Mesenchymal stem cell (in vitro differentiated cells and primary cell): ENCODE measurements around the gene ARVCF.
A peak's percentile ranks its signal among the peaks of the same experiment; 100 is the strongest.

Experiments used
- DNase-seq: peaks from one replicate; pipeline ENCODE4 v3.0.0-alpha.2; 2013
- H2AFZ ChIP-seq: one replicate; pipeline ENCODE4 v1.6.1; 2013; ENCODE audit warnings: low read depth, mild to moderate bottlenecking, control low read depth, inconsistent platforms, low read length, moderate library complexity
- H2AK5ac ChIP-seq: 2 replicates; pipeline ENCODE4 v1.6.1; 2013; ENCODE audit warnings: low read length, moderate library complexity, mild to moderate bottlenecking, inconsistent platforms; ENCODE audit not compliant: severe bottlenecking
- H2BK120ac ChIP-seq: one replicate; pipeline ENCODE4 v1.6.1; 2013; ENCODE audit warnings: low read depth, mild to moderate bottlenecking, inconsistent platforms, low read length, moderate library complexity
- H2BK12ac ChIP-seq, 2 experiments: one replicate each; pipeline ENCODE4 v1.6.1; 2013; ENCODE audit warnings: inconsistent platforms in 2 of 2, low read length in 2 of 2, mild to moderate bottlenecking in 2 of 2, moderate library complexity in 2 of 2, control low read depth in 1 of 2
- H2BK15ac ChIP-seq: one replicate; pipeline ENCODE4 v1.6.1; 2013; ENCODE audit warnings: mild to moderate bottlenecking, low read depth, inconsistent platforms; ENCODE audit not compliant: poor library complexity, severe bottlenecking
- H2BK5ac ChIP-seq: 2 replicates; pipeline ENCODE4 v1.6.1; 2013; ENCODE audit warnings: low read depth, mild to moderate bottlenecking, low read length, control low read depth, inconsistent platforms; ENCODE audit not compliant: poor library complexity, severe bottlenecking
- H3K14ac ChIP-seq, 2 experiments: one replicate each; pipeline ENCODE4 v1.6.1; 2013; ENCODE audit warnings: inconsistent platforms in 2 of 2, low read length in 2 of 2, control low read depth in 1 of 2, mild to moderate bottlenecking in 1 of 2, moderate library complexity in 1 of 2
- H3K18ac ChIP-seq, 2 experiments: one replicate each; pipeline ENCODE4 v1.6.1; 2013; ENCODE audit warnings: inconsistent platforms in 2 of 2, low read length in 2 of 2, control low read depth in 1 of 2, low read depth in 1 of 2, mild to moderate bottlenecking in 1 of 2
- H3K23ac ChIP-seq, 2 experiments: one replicate each; pipeline ENCODE4 v1.6.1; 2013; ENCODE audit warnings: inconsistent platforms in 2 of 2, low read length in 2 of 2, mild to moderate bottlenecking in 2 of 2, moderate library complexity in 2 of 2, control low read depth in 1 of 2
- H3K27ac ChIP-seq: 2 replicates; pipeline ENCODE4 v1.5.1; 2013; ENCODE audit warnings: mild to moderate bottlenecking, moderate library complexity, low read length, control low read depth, inconsistent platforms; ENCODE audit not compliant: poor library complexity, severe bottlenecking
- H3K27me3 ChIP-seq, 2 experiments: 2 replicates each; pipeline versions ENCODE4 v1.6.1 to v1.7.0; 2013; ENCODE audit warnings: low read length in 2 of 2, mild to moderate bottlenecking in 2 of 2, moderate library complexity in 2 of 2, control low read depth in 1 of 2, inconsistent platforms in 1 of 2; ENCODE audit not compliant: control insufficient read depth in 1 of 2, insufficient read depth in 1 of 2
- H3K36me3 ChIP-seq, 2 experiments: 2 replicates each; pipeline versions ENCODE4 v1.6.1 to v1.7.0; 2013; ENCODE audit warnings: low read length in 2 of 2, control low read depth in 1 of 2, inconsistent platforms in 1 of 2, low read depth in 1 of 2, mild to moderate bottlenecking in 1 of 2; ENCODE audit not compliant: insufficient read depth in 2 of 2, control insufficient read depth in 1 of 2
- H3K4ac ChIP-seq, 2 experiments: one replicate each; pipeline ENCODE4 v1.6.1; 2013; ENCODE audit warnings: inconsistent platforms in 2 of 2, low read length in 2 of 2, mild to moderate bottlenecking in 2 of 2, moderate library complexity in 2 of 2, control low read depth in 1 of 2, low read depth in 1 of 2
- H3K4me1 ChIP-seq: 2 replicates; pipeline ENCODE4 v1.6.1; 2013; ENCODE audit warnings: low read depth, low read length, control low read depth; ENCODE audit not compliant: control insufficient read depth, insufficient read depth
- H3K4me2 ChIP-seq: 2 replicates; pipeline ENCODE4 v1.6.1; 2013; ENCODE audit warnings: low read length, mild to moderate bottlenecking, inconsistent platforms; ENCODE audit not compliant: poor library complexity, severe bottlenecking
- H3K4me3 ChIP-seq, 2 experiments: 2 replicates each; pipeline versions ENCODE4 v1.5.1 to v1.7.0; 2013; ENCODE audit warnings: low read length in 2 of 2, mild to moderate bottlenecking in 2 of 2, control low read depth in 1 of 2, low read depth in 1 of 2; ENCODE audit not compliant: insufficient read depth in 1 of 2
- H3K79me1 ChIP-seq: replicated peaks from 2 replicates; pipeline ENCODE4 v1.6.1; 2013; ENCODE audit warnings: mild to moderate bottlenecking, control low read depth, low read length, inconsistent platforms; ENCODE audit not compliant: poor library complexity, severe bottlenecking
- H3K9ac ChIP-seq: 2 replicates; pipeline ENCODE4 v1.7.0; 2013; ENCODE audit warnings: mild to moderate bottlenecking, low read length, moderate library complexity
- H3K9me3 ChIP-seq: 2 replicates; pipeline ENCODE4 v1.7.0; 2013; ENCODE audit warnings: mild to moderate bottlenecking, low read length; ENCODE audit not compliant: control insufficient read depth
- H4K8ac ChIP-seq: one replicate; pipeline ENCODE4 v1.6.1; 2013; ENCODE audit warnings: inconsistent platforms, mild to moderate bottlenecking, low read length, moderate library complexity
- H4K91ac ChIP-seq: one replicate; pipeline ENCODE4 v1.6.1; 2013; ENCODE audit warnings: mild to moderate bottlenecking, low read length, inconsistent platforms
- WGBS: methylation state at CpG from one replicate; pipeline ENCODE4 v1.1.7; 2013; ENCODE audit warnings: mixed read lengths; 5-methylcytosine and 5-hydroxymethylcytosine counted together

Gene ARVCF

DNA sequence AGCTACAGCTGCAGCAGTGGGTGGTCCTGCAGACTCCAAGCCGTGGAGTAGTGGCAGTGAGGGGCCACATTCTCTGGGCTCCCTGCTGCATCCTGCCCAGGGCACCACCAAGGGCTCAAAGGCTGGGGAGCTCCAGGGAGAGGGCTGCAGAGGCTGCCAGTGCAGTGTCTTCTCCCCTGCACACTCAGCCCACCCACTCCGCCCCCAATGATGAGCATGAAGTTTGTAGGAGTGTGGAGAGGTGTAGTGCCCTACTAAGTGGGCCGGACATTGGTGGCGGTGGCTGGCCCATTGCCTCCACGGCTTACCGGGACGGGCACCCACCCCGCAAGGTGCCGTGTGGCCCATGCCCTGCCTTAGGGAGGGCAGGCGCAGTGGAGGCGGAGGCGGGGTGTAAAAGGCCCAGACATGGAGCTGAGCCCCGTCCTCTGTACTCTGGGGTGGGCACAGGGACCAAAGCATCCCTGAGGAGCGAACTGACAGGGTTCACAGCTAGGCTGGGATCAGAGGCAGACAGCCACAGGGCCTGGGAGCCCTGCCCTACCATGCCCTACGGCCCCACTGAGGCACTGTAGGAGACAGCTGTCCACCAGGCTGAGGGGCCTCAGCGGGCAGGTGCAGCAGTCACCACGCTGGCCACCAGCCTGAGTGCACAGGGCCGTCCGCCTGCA, 18.9 kb downstream of the ARVCF start:
- H3K4ac ChIP-seq, result no peak overlapping the region
- H3K9me3 ChIP-seq, result no peaks in the 10 kb centered on the region
- H3K27me3 ChIP-seq, result peaks cover 0 to 31% of the 10 kb centered on the region in 2 experiments
- H2BK15ac ChIP-seq, result no peak overlapping the region
- DNase-seq, result no peak
- no peak overlapping the region for H2AK5ac ChIP-seq
- peaks cover 48% of the 10 kb centered on the region for H3K4me1 ChIP-seq
- no peak overlapping the region for H2BK120ac ChIP-seq
- H3K14ac ChIP-seq, result peak overlapping the region in 1 of 2 experiments; percentile 31
- peak overlapping the region; percentile 37 for H4K91ac ChIP-seq
- H3K9ac ChIP-seq, result no peak overlapping the region
- H2AFZ ChIP-seq, result no peak overlapping the region
- H3K27ac ChIP-seq, result no peak overlapping the region
- no peaks in the 10 kb centered on the region for H3K79me1 ChIP-seq
- H3K4me3 ChIP-seq, result no peak overlapping the region
- H3K4me2 ChIP-seq, result no peak overlapping the region
- no peak overlapping the region for H2BK12ac ChIP-seq
- H3K36me3 ChIP-seq, result no peaks in the 10 kb centered on the region
- 88% methylated on average over 17 of the region's 19 CpGs for WGBS
- H2BK5ac ChIP-seq, result no peak overlapping the region
- H3K18ac ChIP-seq, result no peak overlapping the region
- no peak overlapping the region for H4K8ac ChIP-seq
- H3K23ac ChIP-seq, result no peak overlapping the region

DNA sequence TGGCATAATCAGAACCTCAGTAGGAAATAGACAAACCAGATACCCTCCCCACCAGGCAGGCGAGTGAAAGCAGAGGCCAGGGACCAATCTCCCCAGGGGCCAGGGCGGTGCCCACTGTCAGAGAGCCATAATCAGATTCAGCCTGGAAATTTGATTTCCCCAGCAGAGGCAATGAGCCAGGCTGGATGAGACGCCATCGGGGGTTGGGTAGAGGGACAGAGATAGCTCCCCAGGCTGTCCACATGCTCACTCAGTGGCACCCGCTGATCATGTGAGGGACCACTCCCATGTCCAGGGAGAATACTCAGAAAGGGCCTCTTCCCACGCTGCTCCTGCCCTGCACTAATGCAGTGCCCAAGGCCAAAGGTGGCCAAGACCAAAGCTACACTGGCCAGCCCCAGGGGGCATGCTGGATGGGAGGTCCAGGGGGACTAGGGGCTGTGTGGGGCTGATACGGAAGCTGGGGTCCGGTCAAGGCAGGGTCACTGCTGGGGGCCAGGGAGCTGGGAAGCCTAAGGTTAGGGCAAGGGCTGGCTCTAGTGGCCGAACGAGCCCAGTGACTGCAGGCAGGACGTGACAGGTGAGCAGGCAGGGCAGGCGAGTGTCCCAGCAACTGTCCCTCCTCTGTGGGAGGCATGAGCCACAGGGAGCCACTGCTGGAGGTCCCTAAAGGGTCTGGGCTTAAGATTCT, 19.8 kb downstream of the ARVCF start:
- Histone ChIP-seq H3K4ac (peak overlapping the region in 1 of 2 experiments; percentile 31), H2BK15ac (no peak overlapping the region), H3K18ac (no peak overlapping the region), H3K4me1 (peaks cover 46% of the 10 kb centered on the region), H3K14ac (no peak overlapping the region), H2AFZ (no peak overlapping the region), H2BK5ac (no peak overlapping the region), H3K27ac (no peak overlapping the region), H3K36me3 (no peaks in the 10 kb centered on the region), H3K23ac (peak overlapping the region in 1 of 2 experiments; percentile 9), H4K8ac (no peak overlapping the region), H4K91ac (peak overlapping the region; percentile 12), H3K4me3 (no peak overlapping the region), H3K27me3 (peaks cover 0 to 31% of the 10 kb centered on the region in 2 experiments), H3K9me3 (no peaks in the 10 kb centered on the region), H2BK12ac (no peak overlapping the region), H3K9ac (no peak overlapping the region), H3K79me1 (no peaks in the 10 kb centered on the region), H2AK5ac (no peak overlapping the region), H2BK120ac (no peak overlapping the region), H3K4me2 (no peak overlapping the region)
- no peak for DNase-seq
- 83% methylated on average over 12 of the region's 12 CpGs for WGBS

DNA sequence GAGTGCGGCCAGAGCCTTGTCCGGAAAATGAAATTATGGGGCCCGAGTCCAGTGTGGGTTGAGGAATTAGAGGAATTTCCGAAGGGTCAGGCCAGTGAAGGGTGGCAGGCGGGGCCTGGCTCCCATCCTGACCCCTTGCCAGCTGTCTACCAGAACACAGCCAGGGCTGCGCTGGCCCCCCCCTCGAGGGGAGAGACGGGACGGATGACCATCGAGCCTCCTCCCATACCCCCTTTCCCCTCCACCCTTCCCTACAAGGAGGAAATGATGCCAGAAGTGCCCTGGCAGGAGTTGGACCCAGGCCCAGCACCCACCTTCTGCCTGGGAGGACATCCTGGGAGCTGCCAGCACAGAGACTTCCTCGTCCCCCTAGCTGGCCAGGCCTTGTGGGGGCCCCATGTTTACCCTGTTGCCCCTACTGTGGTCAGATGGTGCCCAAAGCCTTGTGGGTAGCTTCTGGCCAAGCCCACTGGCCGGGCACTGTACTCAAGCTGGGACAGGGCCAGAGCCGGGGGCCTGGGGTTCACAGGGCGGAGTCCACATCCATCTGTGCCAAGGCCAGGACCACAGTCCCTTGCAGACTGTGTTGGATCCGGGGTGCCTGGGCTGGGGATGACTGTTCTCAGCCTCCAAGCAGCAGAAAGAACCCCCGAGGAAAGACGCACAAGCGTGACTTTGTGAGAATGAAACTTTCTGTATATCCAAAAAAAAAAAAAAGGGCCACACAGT, 20.8 kb downstream of the ARVCF start:
- H3K9ac ChIP-seq, result no peak overlapping the region
- no peak overlapping the region for H3K27ac ChIP-seq
- H2BK120ac ChIP-seq, result no peak overlapping the region
- no peak overlapping the region for H4K8ac ChIP-seq
- H3K23ac ChIP-seq, result no peak overlapping the region
- H2AFZ ChIP-seq, result no peak overlapping the region
- H3K4me1 ChIP-seq, result peaks cover 47% of the 10 kb centered on the region
- 82% methylated on average over 14 of the region's 18 CpGs for WGBS
- H2BK12ac ChIP-seq, result no peak overlapping the region
- no peaks in the 10 kb centered on the region for H3K36me3 ChIP-seq
- no peak overlapping the region for H2BK15ac ChIP-seq
- H3K9me3 ChIP-seq, result no peaks in the 10 kb centered on the region
- no peak for DNase-seq
- no peak overlapping the region for H3K4me2 ChIP-seq
- no peak overlapping the region for H3K4ac ChIP-seq
- no peaks in the 10 kb centered on the region for H3K79me1 ChIP-seq
- H3K4me3 ChIP-seq, result no peak overlapping the region
- no peak overlapping the region for H4K91ac ChIP-seq
- H2AK5ac ChIP-seq, result no peak overlapping the region
- H3K18ac ChIP-seq, result no peak overlapping the region
- peaks cover 0 to 31% of the 10 kb centered on the region in 2 experiments for H3K27me3 ChIP-seq
- no peak overlapping the region for H3K14ac ChIP-seq
- no peak overlapping the region for H2BK5ac ChIP-seq
